ENCODE measurements around the gene SV2B.

SV2B gene

GRCh38 chr15:91227117-91227516 is 127.1 kb downstream of the SV2B start:
- no peak overlapping the region for H3K27ac ChIP-seq
- H3K9ac ChIP-seq: no peak overlapping the region
- H3K4me2 ChIP-seq: no peak overlapping the region
- no peaks in the 10 kb centered on the region for H3K79me2 ChIP-seq (ENCODE audit: insufficient read depth, low read depth)
- no peaks in the 10 kb centered on the region for H3K36me3 ChIP-seq (ENCODE audit: insufficient read depth)
- no peaks in the 10 kb centered on the region for H3K4me1 ChIP-seq (ENCODE audit: low read depth, poor library complexity, severe bottlenecking)
- H4K20me1 ChIP-seq (ENCODE audit: insufficient read depth): no peaks in the 10 kb centered on the region
- H3K4me3 ChIP-seq (IDR thresholded peaks at IDR 0.05; ENCODE audit: insufficient read depth, low read depth, low read length): no peak overlapping the region
- H3K27me3 ChIP-seq (ENCODE audit: insufficient read depth, low read depth): no peaks in the 10 kb centered on the region
- no peak for TF ChIP-seq CTCF (conservative IDR thresholded peaks at IDR 0.05; ENCODE audit: low read depth, low read length)
- H2AFZ ChIP-seq (ENCODE audit: low read depth): no peak overlapping the region

- H3K4me1 ChIP-seq (ENCODE audit: low read depth, poor library complexity, severe bottlenecking): no peaks in the 10 kb centered on the region
- H3K9ac ChIP-seq: no peak overlapping the region
- H3K27me3 ChIP-seq (ENCODE audit: insufficient read depth, low read depth): no peaks in the 10 kb centered on the region
- H4K20me1 ChIP-seq (ENCODE audit: insufficient read depth): no peaks in the 10 kb centered on the region
- H3K4me2 ChIP-seq: no peak overlapping the region
- no peak overlapping the region for H3K27ac ChIP-seq
- H3K79me2 ChIP-seq (ENCODE audit: insufficient read depth, low read depth): no peaks in the 10 kb centered on the region
- no peak overlapping the region for H2AFZ ChIP-seq (ENCODE audit: low read depth)
- no peak overlapping the region for H3K4me3 ChIP-seq (IDR thresholded peaks at IDR 0.05; ENCODE audit: insufficient read depth, low read depth, low read length)
- TF ChIP-seq CTCF (conservative IDR thresholded peaks at IDR 0.05; ENCODE audit: low read depth, low read length): no peak
- no peaks in the 10 kb centered on the region for H3K36me3 ChIP-seq (ENCODE audit: insufficient read depth)
Observed at GRCh38 chr15:91227766-91228165, 127.7 kb downstream of the SV2B start.

- Histone ChIP-seq H3K4me3 (IDR thresholded peaks at IDR 0.05; ENCODE audit: insufficient read depth, low read depth, low read length) (no peak overlapping the region), H3K27me3 (ENCODE audit: insufficient read depth, low read depth) (no peaks in the 10 kb centered on the region), H3K79me2 (ENCODE audit: insufficient read depth, low read depth) (no peaks in the 10 kb centered on the region), H2AFZ (ENCODE audit: low read depth) (no peak overlapping the region), H4K20me1 (ENCODE audit: insufficient read depth) (no peaks in the 10 kb centered on the region), H3K36me3 (ENCODE audit: insufficient read depth) (no peaks in the 10 kb centered on the region), H3K4me2 (no peak overlapping the region), H3K27ac (no peak overlapping the region), H3K9ac (no peak overlapping the region), H3K4me1 (ENCODE audit: low read depth, poor library complexity, severe bottlenecking) (no peaks in the 10 kb centered on the region)
- no peak for TF ChIP-seq CTCF (conservative IDR thresholded peaks at IDR 0.05; ENCODE audit: low read depth, low read length)
Observed at GRCh38 chr15:91228383-91228782, 128.3 kb downstream of the SV2B start.

GRCh38 chr15:91228890-91229289 is 128.8 kb downstream of the SV2B start:
- Histone ChIP-seq H3K27ac (no peak overlapping the region), H3K4me2 (no peak overlapping the region), H3K27me3 (ENCODE audit: insufficient read depth, low read depth) (no peaks in the 10 kb centered on the region), H3K9ac (no peak overlapping the region), H3K4me3 (IDR thresholded peaks at IDR 0.05; ENCODE audit: insufficient read depth, low read depth, low read length) (no peak overlapping the region), H3K36me3 (ENCODE audit: insufficient read depth) (no peaks in the 10 kb centered on the region), H3K79me2 (ENCODE audit: insufficient read depth, low read depth) (no peaks in the 10 kb centered on the region), H4K20me1 (ENCODE audit: insufficient read depth) (no peaks in the 10 kb centered on the region), H2AFZ (ENCODE audit: low read depth) (no peak overlapping the region), H3K4me1 (ENCODE audit: low read depth, poor library complexity, severe bottlenecking) (no peaks in the 10 kb centered on the region)
- no peak for TF ChIP-seq CTCF (conservative IDR thresholded peaks at IDR 0.05; ENCODE audit: low read depth, low read length)

GRCh38 chr15:91231703-91232102 is 131.6 kb downstream of the SV2B start:
- Histone ChIP-seq H3K79me2 (ENCODE audit: insufficient read depth, low read depth) (no peaks in the 10 kb centered on the region), H3K27ac (no peak overlapping the region), H3K27me3 (ENCODE audit: insufficient read depth, low read depth) (no peaks in the 10 kb centered on the region), H3K4me1 (ENCODE audit: low read depth, poor library complexity, severe bottlenecking) (no peaks in the 10 kb centered on the region), H3K4me3 (IDR thresholded peaks at IDR 0.05; ENCODE audit: insufficient read depth, low read depth, low read length) (no peak overlapping the region), H3K9ac (no peak overlapping the region), H4K20me1 (ENCODE audit: insufficient read depth) (no peaks in the 10 kb centered on the region), H2AFZ (ENCODE audit: low read depth) (no peak overlapping the region), H3K36me3 (ENCODE audit: insufficient read depth) (no peaks in the 10 kb centered on the region), H3K4me2 (no peak overlapping the region)
- no peak for TF ChIP-seq CTCF (conservative IDR thresholded peaks at IDR 0.05; ENCODE audit: low read depth, low read length)
